Smooth muscle cell of the brain vasculature (primary cell): ENCODE data around the gene MAP4K4.
A peak's percentile ranks its signal among the peaks of the same experiment; 100 is the strongest.
"Not testable (repeated sequence)": the region's sequence is repeated elsewhere in the genome, so short reads cannot be mapped to it uniquely, and the experiment has no call there.

ENCODE experiments used
- DNase-seq: peaks from one replicate; pipeline ENCODE4 v3.0.0-alpha.2; 2012; ENCODE audit warnings: low read depth, low spot score

Gene MAP4K4

GRCh38 chr2:101743288-101743687 lies 45.8 kb downstream of the MAP4K4 start:
- DNase-seq = no peak

DNA sequence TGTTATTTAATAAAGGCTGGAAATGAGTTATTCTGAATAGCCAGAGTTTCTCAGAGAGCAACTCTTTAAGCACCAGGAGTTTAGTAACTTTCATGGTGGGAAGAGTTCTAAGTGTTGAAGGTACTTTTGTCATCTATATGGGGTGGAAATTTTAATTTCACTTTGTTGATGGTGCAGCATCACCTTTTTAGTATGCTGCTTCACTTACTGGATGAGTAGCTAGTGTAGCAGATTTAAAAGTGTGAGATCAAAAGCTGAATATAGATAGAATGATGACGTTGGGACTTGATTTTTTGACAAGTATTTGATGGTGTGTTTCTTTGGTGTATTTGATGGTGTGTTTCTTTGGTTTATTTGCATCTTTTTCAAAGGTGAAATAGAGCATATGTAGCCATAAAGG lies 47.3 kb downstream of the MAP4K4 start:
- no peak for DNase-seq

DNA sequence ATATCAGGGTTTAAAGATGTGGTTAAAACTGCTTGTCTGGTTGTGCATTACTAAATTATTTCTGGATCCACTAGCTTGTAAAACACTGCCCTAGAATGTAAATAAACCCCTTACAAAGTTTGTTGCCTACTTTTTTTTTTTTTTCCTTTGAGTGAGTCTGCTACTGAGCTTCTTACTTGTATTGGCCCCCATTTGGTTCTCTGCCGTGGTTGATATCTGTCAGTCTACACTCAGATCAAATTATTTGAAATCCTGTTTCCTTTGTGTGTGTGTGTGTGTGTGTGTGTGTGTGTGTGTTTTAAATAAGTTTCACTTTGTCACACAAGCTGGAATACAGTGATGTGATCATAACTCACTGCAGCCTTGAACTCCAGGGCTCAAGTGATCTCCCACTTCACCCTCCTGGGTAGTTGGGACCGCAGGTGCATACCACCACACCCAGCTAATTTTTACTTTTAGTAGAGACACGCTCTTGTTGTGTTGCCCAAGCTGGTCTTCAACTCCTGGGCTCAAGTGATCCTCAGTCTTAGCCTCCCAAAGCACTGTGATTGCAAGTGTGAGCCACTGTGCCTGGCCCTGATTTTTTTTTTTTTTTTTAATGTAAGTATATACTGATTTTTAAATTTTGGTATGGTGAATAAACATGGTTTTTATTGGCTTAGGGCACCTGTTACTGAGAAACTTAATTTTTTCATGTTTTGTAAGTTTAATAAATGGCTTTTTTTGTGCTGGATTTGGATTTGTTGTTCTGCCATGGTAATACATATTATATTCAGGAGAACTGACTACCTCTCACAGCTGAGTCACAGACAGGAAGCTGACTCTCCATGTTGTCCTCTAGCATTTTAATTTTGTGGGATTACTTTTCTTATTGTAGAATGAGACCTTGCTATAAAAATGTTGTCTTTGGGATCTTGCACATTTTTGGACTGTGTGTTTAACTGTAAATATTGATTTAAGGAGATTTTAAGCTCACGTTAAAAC lies 48.5 kb downstream of the MAP4K4 start:
- DNase-seq = peak; percentile 49

DNA sequence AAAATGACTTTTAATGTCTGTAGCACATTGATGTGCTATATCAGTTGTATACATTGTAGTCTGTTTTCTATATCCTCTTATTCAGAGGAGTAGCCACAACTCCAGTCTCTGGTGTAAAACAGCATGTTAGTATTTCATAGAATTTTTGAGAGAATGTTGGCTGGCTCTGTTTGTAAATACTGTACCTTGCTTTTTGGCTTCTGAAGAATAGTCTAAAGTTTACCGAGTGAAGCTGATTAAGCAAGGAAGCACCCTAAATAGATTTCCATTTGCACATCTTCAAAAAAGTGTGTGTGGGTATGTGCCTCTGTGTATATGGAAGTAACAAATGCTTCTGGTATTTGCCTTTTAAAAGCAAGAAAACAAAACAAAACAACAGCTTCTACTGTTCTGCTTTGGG lies 50.5 kb downstream of the MAP4K4 start:
- DNase-seq = no peak

DNA sequence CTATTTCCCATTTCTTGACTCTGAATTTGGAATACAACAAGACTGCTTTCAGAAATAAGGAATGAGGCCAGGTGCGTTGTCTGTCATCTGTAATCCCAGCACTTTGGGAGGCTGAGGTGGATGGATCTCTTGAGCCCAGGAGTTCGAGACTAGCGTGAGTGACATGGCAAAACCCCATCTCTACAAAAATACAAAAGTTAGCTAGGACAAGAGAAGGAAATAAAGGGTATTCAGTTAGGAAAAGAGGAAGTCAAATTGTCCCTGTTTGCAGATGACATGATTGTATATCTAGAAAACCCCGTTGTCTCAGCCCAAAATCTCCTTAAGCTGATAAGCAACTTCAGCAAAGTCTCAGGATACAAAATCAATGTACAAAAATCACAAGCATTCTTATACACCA lies 51.0 kb downstream of the MAP4K4 start:
- DNase-seq = not testable (repeated sequence)

DNA sequence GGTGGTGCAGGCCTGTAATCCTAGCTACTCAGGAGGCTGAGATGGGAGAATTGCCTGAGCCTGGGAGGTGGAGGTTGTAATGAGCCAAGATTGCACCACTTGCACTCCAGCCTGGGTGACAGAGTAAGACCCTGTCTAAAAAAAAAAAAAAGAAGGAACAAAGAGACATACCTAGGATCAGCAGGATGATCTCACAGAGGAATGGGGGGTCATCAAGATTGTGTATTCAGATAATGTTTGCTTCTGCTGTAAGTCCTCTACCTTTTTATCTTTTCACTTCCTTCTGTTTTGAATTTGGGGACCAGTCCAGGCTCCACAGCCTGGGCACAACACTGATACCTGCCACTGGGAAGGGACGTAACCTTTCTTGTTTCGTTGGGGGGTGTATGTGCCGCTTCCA lies 53.2 kb downstream of the MAP4K4 start:
- no peak for DNase-seq

GRCh38 chr2:101751276-101751815 lies 53.8 kb downstream of the MAP4K4 start:
- no peak for DNase-seq

GRCh38 chr2:101751875-101752619 lies 54.5 kb downstream of the MAP4K4 start:
- DNase-seq = no peak

DNA sequence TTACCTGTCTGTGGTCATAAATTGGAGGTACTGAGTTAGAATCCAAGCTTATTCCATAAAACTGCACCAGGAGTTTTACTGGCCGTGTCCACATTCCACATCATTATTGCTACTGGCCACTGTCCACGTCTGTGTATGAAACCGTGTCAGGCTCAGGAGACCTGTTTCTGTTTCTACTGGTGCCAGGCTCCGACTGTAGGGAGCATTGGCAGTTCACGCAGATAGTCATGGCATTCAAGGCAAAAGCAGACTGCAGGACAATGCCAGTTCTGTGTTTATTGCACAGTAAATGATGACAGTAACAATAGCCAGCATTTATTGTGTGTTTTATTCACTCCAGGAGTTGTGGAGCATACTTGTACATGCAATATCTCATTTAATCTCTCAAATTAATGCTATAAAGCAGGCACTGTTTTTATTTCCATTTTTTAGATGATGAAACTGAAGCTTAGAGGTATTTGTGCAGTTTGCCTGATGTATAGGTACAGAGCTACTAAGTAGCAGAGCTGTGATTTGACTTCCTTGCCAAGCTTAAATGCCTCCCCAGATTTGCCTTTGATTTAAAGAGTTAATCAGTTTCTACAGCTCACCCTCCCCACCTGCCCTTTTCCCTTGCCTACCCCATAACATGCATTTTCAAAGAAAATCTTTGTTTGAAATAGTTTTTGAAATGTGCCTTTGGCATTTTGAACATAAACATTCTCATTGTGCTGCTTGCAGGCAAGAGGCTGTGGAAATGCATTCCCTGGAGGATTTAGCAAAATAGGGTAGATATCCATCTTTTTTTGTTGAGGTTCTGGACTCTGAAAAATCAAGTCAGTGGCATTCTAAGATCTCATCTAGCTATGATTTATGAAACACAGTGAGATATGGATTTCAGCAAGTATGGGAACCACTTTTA lies 55.5 kb downstream of the MAP4K4 start:
- DNase-seq = peak; percentile 32

GRCh38 chr2:101753720-101754490 lies 56.4 kb downstream of the MAP4K4 start:
- no peak for DNase-seq

GRCh38 chr2:101754618-101755017 lies 57.1 kb downstream of the MAP4K4 start:
- DNase-seq = no peak

- DNase-seq = no peak
Observed at GRCh38 chr2:101756266-101756665, 58.8 kb downstream of the MAP4K4 start.

DNA sequence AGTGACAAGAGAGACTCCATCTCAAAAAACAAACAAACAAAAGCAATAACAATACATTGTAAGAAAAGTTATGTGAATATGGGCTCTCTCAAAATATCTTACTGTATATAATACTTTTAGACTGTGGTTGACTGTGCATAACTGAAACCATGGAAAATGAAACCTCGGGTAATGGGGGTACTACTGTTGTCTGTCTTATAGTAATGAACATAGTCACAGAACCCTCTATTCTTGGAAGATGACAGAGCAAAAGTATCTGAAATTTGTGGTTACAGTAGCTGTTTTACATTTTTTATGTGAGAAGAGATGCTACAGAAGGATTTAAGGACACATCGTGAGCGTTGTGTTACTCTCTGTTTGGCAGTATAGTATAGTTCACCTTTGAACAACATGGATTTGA lies 60.5 kb downstream of the MAP4K4 start:
- DNase-seq = no peak

GRCh38 chr2:101759162-101759561 lies 61.7 kb downstream of the MAP4K4 start:
- peak; percentile 73 for DNase-seq

DNA sequence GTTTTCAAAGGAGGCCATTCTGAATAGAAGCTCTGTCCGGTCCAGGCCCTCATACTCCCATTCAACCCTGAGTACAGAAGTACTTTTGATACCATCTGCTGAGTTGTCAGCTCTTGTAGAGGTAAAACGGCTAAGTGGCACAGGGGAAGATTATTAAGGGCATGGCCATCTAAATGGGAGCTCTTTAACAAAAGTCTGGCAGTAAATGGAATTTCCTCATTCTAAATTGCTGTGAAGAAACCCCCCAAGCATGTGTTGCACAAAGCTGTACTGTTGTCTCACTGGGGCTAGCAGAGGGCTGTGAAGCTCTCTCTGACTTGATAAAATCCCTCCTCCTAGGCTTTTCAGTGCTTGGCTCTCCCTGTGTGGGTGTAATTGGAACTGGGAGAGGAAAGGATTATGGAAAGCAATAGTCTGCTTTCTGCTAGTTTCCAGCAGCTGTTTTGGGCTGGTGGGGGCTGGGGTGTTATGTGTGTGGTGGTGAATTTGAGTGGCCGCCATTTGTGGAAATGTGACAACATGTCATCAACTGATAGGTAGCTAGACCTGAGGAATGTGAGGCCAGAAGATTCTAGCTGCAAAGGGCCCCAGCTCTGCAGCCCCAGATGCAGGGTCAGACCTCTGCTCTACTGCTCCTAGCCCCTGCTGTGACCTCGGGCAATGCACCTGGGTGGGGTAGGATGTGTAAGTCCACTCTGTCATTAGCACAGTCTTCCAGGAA lies 65.1 kb downstream of the MAP4K4 start:
- DNase-seq = no peak

DNA sequence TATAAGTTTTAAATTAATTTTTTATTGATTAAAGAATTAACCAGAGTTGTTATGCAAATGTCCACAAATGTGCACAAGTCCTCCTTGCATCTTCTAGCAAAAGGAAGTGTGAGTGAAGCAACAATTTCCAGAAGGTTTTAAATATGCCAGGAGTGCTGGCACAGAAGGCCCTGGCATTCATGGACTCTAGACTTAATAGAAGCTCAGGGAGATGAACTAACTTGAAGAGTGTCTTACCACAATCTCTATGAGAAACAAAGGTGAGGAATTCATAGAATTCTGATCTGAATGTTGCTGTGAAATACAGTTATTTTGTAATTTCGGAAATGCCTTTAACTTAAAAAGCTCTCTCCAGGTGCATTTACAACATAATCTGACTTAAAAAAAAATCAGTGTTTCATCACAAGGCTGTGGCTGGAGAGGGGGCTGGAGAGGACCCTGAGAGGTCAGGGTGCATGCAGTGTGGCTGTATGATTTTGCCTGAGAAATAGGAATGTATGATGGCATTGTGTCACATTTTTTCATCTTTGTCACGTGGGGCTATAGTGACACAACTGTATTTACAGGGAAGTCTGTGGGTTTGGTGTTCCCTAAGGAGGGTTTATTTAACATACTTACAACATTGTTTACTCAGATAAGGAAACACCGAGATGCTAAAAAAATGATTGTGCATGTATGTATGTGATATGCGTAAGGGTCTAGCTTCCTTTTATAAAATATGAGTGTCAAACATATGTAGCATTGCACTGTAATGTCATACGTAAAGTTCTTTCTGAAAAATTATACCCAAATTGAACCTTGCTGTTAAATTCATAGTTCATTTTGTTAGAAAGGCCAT lies 66.2 kb downstream of the MAP4K4 start:
- no peak for DNase-seq

DNA sequence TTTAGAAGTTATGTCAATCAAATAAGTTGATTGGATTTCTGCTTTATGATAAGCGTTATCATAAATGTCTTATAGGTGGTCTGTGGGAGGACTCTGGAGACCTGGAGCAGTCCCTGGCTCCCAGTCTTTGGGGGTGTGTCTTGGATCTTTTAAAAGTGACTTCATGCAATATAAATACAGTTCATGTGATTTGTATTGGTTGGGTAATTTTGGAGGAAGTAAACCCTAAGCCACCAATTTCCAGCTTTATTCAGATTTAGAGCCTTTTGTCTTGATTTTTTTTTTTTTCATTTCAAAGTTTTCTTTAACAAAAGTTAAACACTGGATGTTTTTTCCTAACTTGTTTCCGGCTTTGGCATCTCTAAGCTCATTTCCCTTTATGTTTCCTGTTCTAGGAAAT lies 68.8 kb downstream of the MAP4K4 start:
- DNase-seq = no peak

- DNase-seq = peak; percentile 52
Observed at GRCh38 chr2:101766871-101767739, 69.6 kb downstream of the MAP4K4 start.
